Globus pallidus (tissue), 1 donor: ENCODE data around the gene FAM117A.

Experiments used
- DNase-seq: peaks from one replicate; pipeline ENCODE4 v3.0.0-alpha.2; 2015; ENCODE audit warnings: low spot score

FAM117A gene, protein sequence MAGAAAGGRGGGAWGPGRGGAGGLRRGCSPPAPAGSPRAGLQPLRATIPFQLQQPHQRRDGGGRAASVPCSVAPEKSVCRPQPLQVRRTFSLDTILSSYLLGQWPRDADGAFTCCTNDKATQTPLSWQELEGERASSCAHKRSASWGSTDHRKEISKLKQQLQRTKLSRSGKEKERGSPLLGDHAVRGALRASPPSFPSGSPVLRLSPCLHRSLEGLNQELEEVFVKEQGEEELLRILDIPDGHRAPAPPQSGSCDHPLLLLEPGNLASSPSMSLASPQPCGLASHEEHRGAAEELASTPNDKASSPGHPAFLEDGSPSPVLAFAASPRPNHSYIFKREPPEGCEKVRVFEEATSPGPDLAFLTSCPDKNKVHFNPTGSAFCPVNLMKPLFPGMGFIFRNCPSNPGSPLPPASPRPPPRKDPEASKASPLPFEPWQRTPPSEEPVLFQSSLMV

DNA sequence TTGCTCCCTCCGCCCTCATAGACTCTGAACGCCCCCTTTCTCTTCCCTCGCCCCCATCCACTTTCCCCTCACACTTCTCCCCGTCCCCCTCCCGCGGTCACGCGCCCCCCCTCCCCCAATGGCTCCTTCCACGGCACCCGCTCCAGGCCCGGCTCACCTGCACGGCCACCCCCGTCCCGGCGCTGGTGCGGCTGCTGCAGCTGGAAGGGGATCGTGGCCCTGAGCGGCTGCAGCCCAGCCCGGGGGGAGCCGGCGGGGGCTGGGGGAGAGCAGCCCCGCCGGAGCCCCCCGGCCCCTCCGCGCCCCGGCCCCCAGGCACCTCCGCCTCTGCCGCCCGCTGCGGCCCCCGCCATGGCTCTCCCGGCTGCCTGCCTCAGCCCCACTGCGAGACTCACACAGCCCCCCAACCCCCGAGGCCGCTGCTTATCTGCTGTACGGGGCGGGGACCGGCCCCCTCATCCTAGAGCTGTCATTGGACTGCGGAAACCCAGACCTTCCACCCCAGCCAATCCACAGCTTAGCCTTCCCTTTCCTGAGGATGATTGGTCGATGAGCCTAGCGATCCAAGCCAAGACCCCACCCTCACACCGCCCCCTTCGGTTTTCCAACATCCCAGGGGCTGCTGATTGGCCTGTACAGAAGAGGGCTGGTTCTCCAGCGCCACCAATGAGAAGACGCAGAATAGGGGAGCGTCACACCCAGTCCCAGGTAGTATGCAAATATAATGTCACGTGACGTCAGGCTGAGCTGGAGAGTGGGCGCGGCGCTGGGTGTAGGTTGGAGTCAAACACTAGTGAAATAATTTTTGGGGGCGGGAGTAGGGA lies at the start of gene FAM117A:
Gene FAM117A, minus strand, starts transcription at position 397 of the 824 bp plus-strand sequence. Its CDS starts 44 bp downstream, at position 353.
- peak; percentile 96 for DNase-seq

GRCh38 chr17:49809056-49809455 lies 45.1 kb upstream of the FAM117A start:
- DNase-seq: no peak

DNA sequence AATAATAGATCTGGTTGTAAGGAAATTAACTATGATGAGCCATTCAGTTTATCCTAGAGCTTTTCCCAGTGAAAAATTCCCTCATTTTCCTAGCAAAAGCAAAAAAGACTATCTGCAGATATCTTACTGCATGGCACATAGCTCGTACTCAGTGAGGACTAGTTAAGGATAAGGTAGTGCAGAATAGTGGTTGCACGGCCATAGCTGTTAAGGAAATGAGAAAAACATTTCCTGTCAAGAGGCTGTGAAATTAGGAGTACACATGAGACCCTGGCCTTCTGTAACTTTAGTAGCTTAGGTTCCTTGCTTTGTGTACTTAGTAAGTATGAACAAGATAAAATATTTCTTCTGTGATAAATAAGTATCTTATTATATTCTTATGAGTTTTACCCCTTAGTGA lies 34.8 kb upstream of the FAM117A start:
- no peak for DNase-seq

- no peak for DNase-seq
These were observed 34.3 kb upstream of the FAM117A start for GRCh38 chr17:49798182-49798581.

DNA sequence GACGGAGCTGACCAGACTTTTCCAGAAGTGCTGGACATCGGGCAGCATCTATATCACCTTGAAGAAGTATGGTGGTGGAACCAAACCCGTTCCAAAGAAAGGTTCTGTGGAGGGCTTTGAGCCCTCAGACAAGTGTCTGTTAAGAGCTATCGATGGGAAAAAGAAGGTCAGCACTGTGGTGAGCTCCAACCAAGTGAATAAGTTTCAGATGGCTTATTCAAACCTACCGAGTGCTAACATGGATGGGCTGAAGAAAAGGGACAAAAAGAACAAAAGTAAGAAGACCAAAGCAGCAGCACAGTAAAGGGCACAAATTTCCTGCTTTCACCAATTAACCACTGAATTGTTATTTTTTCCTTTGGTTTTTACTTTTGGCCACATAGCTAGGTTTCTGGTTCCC lies 31.4 kb upstream of the FAM117A start:
- DNase-seq: no peak

GRCh38 chr17:49793309-49793708 lies 29.4 kb upstream of the FAM117A start:
- no peak for DNase-seq

GRCh38 chr17:49789243-49789578 lies 25.3 kb upstream of the FAM117A start:
- DNase-seq: no peak

DNA sequence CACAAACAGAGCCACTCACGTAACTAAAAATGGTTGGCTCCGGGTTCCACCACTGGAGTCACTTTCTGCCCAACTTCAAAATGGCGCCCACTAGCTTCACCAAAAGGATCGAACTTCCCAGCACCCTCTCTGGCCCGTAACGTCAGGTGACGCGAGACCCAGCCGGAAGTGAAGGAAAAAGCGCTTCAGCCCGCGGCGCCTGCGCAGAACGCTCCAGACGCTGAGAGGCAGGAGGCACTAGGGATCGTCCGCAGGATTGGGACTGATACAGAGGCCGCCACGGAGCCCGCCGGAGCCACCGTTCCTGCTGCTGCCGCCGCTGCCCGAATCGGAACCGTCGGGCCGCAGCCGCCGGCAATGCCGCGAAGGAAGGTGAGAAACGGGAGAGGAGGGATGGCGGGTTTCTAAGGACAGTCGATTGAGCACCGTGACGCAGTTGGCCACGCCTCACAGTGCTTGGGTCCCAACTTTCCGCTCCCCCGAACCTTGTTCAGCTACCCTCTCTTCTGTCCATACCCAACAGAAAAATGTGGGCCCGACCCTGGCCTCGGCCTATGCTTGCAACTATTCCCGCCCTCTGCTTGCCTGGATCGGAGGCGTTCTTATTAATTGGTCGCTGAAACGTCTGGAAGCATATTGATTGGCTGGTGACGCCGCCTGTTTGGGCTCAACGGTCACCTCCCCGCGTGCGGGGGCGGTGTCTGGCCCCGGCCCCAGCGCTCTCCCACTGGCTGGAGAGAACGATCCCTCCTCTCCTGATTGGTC lies 24.7 kb upstream of the FAM117A start, which contains the start of gene KAT7:
Gene KAT7, plus strand, starts transcription at position 204 of the 765 bp plus-strand sequence. Its CDS starts 154 bp downstream, at position 358.
- DNase-seq: peak; percentile 99

GRCh38 chr17:49787884-49788477 lies 24.1 kb upstream of the FAM117A start:
- DNase-seq: no peak

GRCh38 chr17:49784636-49785035 lies 20.7 kb upstream of the FAM117A start:
- DNase-seq: no peak

- DNase-seq: no peak
These were observed 19.9 kb upstream of the FAM117A start for GRCh38 chr17:49783791-49784190.

DNA sequence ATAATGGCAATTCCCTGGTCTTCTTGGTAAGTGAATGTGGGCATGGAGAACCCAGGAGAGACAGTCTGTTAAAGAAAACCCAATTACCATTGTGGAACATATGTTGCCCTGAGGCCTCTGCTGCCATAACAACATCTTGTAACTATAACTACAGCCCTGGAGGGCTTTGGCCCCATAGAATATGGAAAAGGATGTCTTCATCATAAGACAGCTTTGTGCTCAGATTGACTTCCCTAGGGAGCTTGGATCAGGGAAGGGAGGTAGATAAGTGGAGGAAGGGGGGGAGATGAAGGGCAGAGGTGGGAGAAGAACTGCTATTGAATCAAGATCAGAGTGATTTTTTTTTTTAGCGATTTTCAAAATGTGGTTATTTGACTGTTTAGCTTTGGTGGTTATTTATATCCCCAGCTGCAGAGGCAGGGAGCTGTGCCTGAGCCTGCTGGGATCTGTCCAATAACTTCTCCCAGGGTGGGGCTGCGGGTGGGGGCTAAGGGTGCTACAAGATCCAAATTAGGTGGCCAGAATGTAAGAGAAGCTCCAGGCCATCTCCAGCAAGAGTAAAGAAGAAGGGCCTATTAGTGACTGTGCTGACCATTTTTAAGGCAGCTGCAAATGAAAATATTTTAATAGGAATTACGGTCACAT lies 19.3 kb upstream of the FAM117A start:
- no peak for DNase-seq

- DNase-seq: peak; percentile 28
These were observed 15.9 kb upstream of the FAM117A start for GRCh38 chr17:49779739-49780231.

DNA sequence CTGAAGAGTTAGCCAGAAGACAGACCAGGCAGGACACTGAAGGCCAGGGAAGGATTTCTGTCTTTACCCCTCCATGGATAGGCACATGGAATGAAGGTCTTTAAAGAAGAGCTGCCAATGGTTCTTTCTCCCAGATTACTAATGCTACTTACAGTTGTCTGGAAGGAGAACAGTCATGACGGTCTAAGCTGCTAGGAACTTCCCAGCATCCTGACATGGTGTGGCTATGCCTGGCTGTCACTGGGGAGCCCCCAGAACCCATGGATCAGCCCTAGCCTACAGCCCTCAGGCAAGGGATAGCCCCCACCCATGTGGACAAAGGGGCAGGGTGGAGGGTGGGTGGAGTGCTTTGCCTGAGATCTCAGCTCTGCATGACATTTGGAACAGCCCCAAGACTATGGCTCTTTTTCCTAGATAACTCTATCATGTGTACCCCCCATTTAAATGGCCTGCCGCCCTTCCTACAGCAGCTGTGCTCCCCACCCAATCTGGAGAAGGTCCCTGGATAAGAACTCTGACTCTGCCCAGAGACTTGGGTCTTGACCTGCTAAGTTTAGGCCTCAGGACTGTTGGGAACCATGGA lies 15.3 kb upstream of the FAM117A start:
- no peak for DNase-seq

GRCh38 chr17:49777563-49777962 lies 13.6 kb upstream of the FAM117A start:
- no peak for DNase-seq

DNA sequence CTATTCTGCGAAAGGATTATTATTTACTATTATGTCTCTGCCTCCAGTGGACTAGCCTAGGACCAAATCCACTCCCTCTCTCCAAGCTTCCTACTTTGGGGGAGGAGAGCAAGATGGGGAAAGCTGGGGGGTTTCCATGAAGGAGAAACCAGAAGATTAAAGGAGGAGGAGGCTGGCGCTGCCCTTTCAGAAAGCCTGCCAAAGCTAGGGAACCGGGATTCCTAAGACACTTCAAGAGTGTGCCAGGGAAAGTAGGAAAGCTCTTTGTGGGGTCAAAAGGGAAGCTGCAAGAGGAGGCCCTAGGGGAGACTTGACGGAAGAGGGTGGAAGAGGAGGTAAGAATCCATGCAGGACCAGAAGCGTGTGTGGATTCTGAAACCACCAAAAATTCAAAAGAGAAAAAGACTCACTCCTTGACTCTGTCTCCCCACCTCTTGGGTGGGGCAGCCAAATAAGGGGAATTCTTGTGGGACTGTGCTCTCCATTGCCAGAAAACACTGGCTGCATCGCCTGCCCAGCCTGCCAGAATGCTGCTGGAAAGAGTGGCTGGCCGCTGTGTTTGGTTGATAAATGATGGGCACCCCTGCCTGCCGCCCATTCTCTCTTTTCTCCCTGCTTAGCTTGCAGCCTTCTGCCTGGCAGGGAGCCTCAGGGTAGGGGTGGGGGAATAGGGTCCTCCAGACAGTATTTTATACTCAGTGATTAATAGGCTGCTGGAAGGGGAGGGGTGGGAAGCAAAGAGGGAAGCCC lies 12.8 kb upstream of the FAM117A start:
- no peak for DNase-seq

DNA sequence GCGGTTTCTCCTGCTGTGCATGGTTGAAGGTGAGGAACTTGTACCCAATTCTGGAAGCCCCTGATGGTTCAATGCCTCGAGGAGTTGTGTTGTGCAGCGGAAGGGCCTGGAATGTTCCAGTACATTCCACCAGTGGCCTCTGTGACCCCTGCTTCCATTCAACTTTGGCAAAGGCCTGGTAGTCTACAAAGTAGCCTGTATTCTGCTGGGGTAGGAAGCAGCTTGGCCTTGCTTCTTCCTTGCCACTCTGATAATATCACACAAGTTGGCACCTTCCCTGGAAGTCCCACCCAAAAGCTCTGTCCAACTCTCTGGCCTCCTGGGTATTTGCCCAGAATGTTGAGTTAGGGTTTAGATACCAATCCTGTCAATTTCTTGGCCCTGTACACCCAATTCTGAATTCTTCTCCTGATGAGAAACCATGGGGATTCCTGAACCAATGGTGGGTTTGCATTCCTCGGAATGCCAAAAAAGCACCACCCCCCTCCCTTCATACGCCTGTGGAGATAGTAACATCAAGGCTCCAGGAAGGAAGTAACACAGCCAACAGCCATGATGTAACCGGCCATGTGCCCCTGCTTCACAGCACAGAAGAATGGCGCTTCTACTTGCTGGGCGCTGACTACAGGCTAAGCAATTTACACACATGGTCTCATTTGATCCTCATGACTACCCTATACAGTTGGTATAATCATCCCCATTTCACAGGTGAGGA lies 11.8 kb upstream of the FAM117A start:
- DNase-seq: no peak

GRCh38 chr17:49766918-49767530 lies 3.1 kb upstream of the FAM117A start:
- no peak for DNase-seq
